ENCODE results near the gene ZNF75A.

The ZNF75A gene

DNA sequence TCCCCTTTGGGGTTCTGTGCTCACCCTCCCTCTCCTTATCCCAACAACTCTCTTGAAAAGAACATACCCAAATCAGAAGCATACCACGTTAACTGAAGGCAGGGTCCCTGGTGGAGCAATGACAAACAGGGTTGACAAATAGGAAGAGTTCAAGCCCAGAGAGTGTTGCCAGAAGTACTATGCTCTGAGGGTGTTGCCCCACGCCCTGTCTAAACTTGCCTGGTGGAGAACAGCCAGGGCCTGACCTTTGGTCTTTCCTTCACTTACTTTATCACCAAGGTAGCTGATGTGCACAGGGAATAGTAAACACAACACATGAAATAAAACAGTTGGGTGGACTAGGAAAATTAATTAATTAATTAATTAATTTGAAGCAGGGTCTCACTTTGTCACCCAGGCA lies 23.3 kb downstream of the ZNF75A start:
- POLR2A ChIA-PET, result no interaction called here
- TF ChIP-seq, protein P1, sequence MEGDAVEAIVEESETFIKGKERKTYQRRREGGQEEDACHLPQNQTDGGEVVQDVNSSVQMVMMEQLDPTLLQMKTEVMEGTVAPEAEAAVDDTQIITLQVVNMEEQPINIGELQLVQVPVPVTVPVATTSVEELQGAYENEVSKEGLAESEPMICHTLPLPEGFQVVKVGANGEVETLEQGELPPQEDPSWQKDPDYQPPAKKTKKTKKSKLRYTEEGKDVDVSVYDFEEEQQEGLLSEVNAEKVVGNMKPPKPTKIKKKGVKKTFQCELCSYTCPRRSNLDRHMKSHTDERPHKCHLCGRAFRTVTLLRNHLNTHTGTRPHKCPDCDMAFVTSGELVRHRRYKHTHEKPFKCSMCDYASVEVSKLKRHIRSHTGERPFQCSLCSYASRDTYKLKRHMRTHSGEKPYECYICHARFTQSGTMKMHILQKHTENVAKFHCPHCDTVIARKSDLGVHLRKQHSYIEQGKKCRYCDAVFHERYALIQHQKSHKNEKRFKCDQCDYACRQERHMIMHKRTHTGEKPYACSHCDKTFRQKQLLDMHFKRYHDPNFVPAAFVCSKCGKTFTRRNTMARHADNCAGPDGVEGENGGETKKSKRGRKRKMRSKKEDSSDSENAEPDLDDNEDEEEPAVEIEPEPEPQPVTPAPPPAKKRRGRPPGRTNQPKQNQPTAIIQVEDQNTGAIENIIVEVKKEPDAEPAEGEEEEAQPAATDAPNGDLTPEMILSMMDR (IDR thresholded peaks at IDR 0.05; ENCODE audit: insufficient read depth, low read length, missing control alignments), result no peak
- DNase-seq (ENCODE audit: low read depth, low spot score), result no peak
- CTCF ChIA-PET, result no interaction called here
- H3K4me3 ChIP-seq (ENCODE audit: low read depth, low read length), result no peak overlapping the region

DNA sequence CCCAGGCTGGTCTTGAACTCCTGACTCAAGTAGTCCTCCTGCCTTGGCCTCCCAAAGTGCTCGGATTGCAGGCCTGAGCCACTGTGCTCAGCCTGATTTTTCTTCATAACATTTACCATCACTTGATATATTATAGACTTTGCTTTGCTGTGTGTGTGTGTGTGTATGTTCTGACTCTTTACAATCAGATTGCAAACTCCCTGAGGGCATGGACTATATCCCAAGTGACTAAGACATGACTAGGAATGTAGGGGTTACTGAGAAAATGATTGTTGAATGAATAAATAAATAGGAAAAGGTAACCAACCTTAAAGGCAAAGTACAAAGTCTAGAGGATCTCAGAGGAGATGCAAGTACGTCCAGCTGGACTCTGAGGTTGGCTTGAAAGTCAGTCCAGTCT lies 40.7 kb downstream of the ZNF75A start:
- no peak overlapping the region for H3K4me3 ChIP-seq (ENCODE audit: low read depth, low read length)
- TF ChIP-seq, protein P1 (IDR thresholded peaks at IDR 0.05; ENCODE audit: insufficient read depth, low read length, missing control alignments), result no peak
- no peak for DNase-seq (ENCODE audit: low read depth, low spot score)
- ChIA-PET CTCF (no interaction called here), POLR2A (no interaction called here)

DNA sequence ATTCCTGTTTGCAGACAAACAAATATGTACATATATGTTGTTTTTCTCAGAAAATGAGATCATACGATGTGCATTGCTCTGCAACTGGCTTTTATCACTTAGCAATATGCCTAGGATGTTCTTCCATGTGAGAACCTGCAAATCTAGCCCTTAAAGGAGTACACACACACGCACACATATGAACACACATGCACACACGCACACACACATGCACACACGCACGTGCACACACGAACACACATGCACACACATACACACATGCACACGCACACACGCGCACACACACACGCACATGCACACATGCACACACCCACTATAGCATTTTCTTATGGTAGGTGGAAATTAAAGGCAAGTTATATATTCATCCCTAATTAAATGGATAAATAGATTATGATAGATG lies 42.3 kb downstream of the ZNF75A start:
- TF ChIP-seq, protein P1 (IDR thresholded peaks at IDR 0.05; ENCODE audit: insufficient read depth, low read length, missing control alignments), result no peak
- POLR2A ChIA-PET, result no interaction called here
- no peak overlapping the region for H3K4me3 ChIP-seq (ENCODE audit: low read depth, low read length)
- DNase-seq (ENCODE audit: low read depth, low spot score), result no peak
- CTCF ChIA-PET, result no interaction called here

DNA sequence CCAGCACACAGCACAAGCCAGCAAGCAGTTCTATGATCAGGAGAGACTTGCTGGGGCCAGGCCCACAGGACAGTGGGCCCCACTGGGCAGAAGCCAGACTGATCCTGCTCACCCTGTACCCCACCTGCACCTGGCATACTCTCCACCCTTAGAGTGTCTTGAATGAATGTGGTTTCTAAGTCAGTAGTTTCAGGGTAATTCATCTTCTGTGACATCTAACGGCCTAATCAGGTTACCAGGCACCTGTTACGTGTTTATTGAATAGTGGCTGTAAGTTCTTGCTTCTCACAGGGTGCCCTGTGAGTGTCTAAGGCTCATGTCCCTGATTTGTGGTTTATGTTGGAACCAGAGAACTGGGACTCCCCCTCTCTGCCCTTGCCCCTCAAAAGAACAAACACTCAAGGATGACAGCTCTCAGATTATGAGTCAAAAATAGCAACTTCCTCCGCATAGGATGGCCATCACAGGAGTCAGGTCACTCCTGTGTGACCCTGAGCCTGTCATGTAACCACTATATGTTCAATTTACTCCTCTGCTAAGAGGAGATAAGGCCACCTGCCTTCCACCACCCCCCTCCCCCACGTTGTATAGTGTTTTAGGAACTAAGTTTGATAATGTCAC lies 43.4 kb downstream of the ZNF75A start:
- TF ChIP-seq, protein P1 (IDR thresholded peaks at IDR 0.05; ENCODE audit: insufficient read depth, low read length, missing control alignments), result no peak
- DNase-seq (ENCODE audit: low read depth, low spot score), result no peak
- ChIA-PET POLR2A (no interaction called here), CTCF (no interaction called here)
- H3K4me3 ChIP-seq (ENCODE audit: low read depth, low read length), result no peak overlapping the region

DNA sequence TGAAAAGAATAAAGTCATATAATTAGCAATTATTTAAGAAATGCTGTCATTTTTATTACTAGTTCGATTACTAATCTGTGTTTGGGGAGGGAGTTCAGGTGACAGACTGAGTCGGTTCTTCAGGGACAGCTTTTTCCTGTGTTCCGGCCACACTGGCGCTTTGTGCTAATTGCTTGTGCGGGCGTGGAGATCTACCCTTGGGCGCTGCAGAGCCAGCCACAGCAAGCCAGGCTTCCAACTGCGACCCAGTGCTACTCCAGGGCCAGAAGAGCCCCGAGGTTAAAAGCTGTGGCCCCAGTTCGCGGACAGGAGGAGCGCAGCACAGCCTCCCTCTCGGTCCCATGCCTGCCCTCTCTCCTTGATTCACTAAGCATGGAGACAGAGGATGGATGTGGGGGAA lies 43.9 kb downstream of the ZNF75A start:
- H3K4me3 ChIP-seq (ENCODE audit: low read depth, low read length), result no peak overlapping the region
- POLR2A ChIA-PET, result no interaction called here
- TF ChIP-seq, protein P1 (IDR thresholded peaks at IDR 0.05; ENCODE audit: insufficient read depth, low read length, missing control alignments), result no peak
- CTCF ChIA-PET, result no interaction called here
- DNase-seq (ENCODE audit: low read depth, low spot score), result no peak

DNA sequence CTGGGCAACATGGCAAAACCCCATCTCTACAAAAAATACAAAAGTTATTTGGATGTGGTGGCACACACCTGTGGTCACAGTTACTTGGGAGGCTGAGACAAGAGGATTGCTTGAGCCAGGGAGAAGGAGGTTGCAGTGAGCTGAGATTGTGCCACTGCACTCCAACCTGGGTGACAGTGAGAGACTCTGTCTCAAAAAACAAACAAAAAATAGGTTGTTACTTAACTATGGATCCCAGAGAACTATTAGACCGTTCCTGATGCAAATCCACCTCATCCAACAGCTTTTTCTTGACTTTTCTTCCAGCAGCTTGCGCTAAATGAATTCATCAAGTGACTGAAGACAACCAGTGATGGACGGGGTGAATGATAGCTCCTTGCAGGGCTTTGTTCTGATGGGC lies 50.3 kb downstream of the ZNF75A start, which contains the start of gene OR2C1:
OR2C1 (plus strand) TSS at position 301 of the 400 bp plus-strand sequence; CDS start at position 353, 52 bp downstream.
- ChIA-PET CTCF (no interaction called here), POLR2A (no interaction called here)
- no peak within 1 kb of the TSS for H3K4me3 ChIP-seq (ENCODE audit: low read depth, low read length)
- TF ChIP-seq, protein P1 (IDR thresholded peaks at IDR 0.05; ENCODE audit: insufficient read depth, low read length, missing control alignments), result no peak
- DNase-seq (ENCODE audit: low read depth, low spot score), result no peak
